GM18526 (cell line): Measurements from ENCODE around the gene PXYLP1.

Source experiments
- POLR2A ChIP-seq: IDR thresholded peaks from 3 replicates; pipeline ENCODE4 v1.6.1; 2011; ENCODE audit not compliant: insufficient read length; ENCODE audit errors: extremely low read depth

Gene PXYLP1

GRCh38 chr3:141255137-141255845, 23.7 kb downstream of the PXYLP1 start:
- TF ChIP-seq POLR2A: no peak

GRCh38 chr3:141255846-141256261, 24.2 kb downstream of the PXYLP1 start:
- TF ChIP-seq POLR2A: no peak

- no peak for TF ChIP-seq POLR2A
These were observed 25.2 kb downstream of the PXYLP1 start for GRCh38 chr3:141256820-141257219.

- no peak for TF ChIP-seq POLR2A
These were observed 26.3 kb downstream of the PXYLP1 start for GRCh38 chr3:141257961-141258360.

- no peak for TF ChIP-seq POLR2A
These were observed 27.3 kb downstream of the PXYLP1 start for GRCh38 chr3:141258973-141259372.

GRCh38 chr3:141259821-141260629, 28.4 kb downstream of the PXYLP1 start:
- no peak for TF ChIP-seq POLR2A

- TF ChIP-seq POLR2A: no peak
These were observed 29.0 kb downstream of the PXYLP1 start for GRCh38 chr3:141260630-141260927.

- no peak for TF ChIP-seq POLR2A
These were observed 30.1 kb downstream of the PXYLP1 start for GRCh38 chr3:141261472-141262307.

- no peak for TF ChIP-seq POLR2A
These were observed 30.7 kb downstream of the PXYLP1 start for GRCh38 chr3:141262308-141262705.

GRCh38 chr3:141266186-141266585, 34.6 kb downstream of the PXYLP1 start:
- no peak for TF ChIP-seq POLR2A

GRCh38 chr3:141266797-141267555, 35.4 kb downstream of the PXYLP1 start:
- TF ChIP-seq POLR2A: peak; percentile 29

GRCh38 chr3:141267629-141268028, 36.0 kb downstream of the PXYLP1 start:
- no peak for TF ChIP-seq POLR2A

GRCh38 chr3:141268306-141268705, 36.7 kb downstream of the PXYLP1 start:
- no peak for TF ChIP-seq POLR2A

- TF ChIP-seq POLR2A: no peak
These were observed 37.2 kb downstream of the PXYLP1 start for GRCh38 chr3:141268791-141269190.

- no peak for TF ChIP-seq POLR2A
These were observed 38.3 kb downstream of the PXYLP1 start for GRCh38 chr3:141269961-141270360.

- no peak for TF ChIP-seq POLR2A
These were observed 39.8 kb downstream of the PXYLP1 start for GRCh38 chr3:141271279-141272030.
